HL-60/S4 (cell line): Measurements from ENCODE around the gene SFMBT2.
"Not testable (repeated sequence)": the region's sequence is repeated elsewhere in the genome, so short reads cannot be mapped to it uniquely, and the experiment has no call there.

ENCODE experiments used
- in situ Hi-C: fragments of 300-500 bp; cut with MboI; formaldehyde crosslinking; loops from 2 replicates; pipeline ENCODE4 v1.14.3; 2022; ENCODE audit warnings: low sequenced_read_pairs

SFMBT2 gene

GRCh38 chr10:7405637-7406036, 5.2 kb downstream of the SFMBT2 start:
- in situ Hi-C loops, result loop anchor here (10.0 kb wide), 1 partner anchor 281 kb away; no protein-coding TSS in a partner anchor

DNA sequence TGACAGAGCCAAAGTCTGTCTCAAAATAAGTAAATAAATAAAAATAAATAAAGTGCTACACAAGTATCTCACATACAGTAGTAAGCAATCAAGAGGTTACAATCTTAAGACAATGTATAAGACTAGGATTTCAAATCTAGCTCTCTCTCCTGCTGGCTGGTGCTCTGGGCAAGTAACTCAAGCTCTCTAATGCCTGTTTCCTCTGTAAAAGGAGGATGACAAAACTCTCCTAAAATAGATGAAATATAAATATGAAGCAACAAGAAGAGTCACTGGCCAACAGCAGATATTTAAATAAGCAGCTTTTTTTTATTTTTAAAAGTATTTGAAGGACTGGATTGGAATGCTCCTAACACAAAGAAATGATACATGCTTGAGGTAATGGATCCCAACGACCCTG, 7.2 kb downstream of the SFMBT2 start:
- in situ Hi-C loops, result loop anchor here (10.0 kb wide), 1 partner anchor 279 kb away; no protein-coding TSS in a partner anchor

- in situ Hi-C loops, result loop anchor here (10.0 kb wide), 1 partner anchor 277 kb away; no protein-coding TSS in a partner anchor
These were observed 9.1 kb downstream of the SFMBT2 start for GRCh38 chr10:7401782-7402181.

GRCh38 chr10:7401156-7401555, 9.7 kb downstream of the SFMBT2 start:
- in situ Hi-C loops, result loop anchor here (10.0 kb wide), 1 partner anchor 276 kb away; no protein-coding TSS in a partner anchor

DNA sequence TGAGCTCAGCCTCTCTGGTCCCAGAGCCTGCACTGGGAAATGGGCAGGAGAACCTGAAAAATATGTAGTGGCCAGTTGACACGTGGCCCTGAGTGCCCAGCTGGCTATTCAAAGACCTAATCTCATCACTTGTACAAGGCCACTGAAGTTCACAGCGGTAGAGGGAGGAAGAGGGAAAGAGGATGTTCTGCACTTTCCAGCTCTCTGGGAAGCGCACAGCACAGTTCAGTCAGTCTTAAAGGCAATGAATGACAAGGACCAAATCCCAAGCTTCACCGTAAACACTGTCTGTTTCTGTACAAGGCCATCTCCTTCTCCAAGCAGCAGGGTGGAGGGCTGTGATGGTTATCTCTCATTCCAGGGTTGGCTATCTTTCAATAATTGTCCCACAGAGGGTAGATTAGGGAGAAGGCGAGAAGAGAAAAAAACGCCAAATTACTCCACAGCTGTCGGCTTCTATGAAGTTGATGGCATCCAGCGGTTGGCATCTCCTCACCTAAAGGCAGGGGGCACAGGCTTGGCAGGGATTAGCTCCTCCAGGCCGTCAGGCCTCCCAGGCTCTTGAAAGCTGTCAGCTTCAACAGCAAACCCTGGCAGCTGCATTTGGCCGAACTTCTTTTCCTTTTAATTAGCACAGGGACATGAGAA, 10.6 kb downstream of the SFMBT2 start:
- in situ Hi-C loops, result loop anchor here (10.0 kb wide), 1 partner anchor 275 kb away; no protein-coding TSS in a partner anchor

GRCh38 chr10:7399533-7399932, 11.3 kb downstream of the SFMBT2 start:
- in situ Hi-C loops, result no loop called here

- in situ Hi-C loops, result no loop called here
These were observed 13.5 kb downstream of the SFMBT2 start for GRCh38 chr10:7397049-7398035.

GRCh38 chr10:7392301-7392700, 18.5 kb downstream of the SFMBT2 start:
- in situ Hi-C loops, result not testable (repeated sequence)

GRCh38 chr10:7391748-7392147, 19.1 kb downstream of the SFMBT2 start:
- in situ Hi-C loops, result no loop called here

- in situ Hi-C loops, result not testable (repeated sequence)
These were observed 20.1 kb downstream of the SFMBT2 start for GRCh38 chr10:7390689-7391110.

- in situ Hi-C loops, result no loop called here
These were observed 21.0 kb downstream of the SFMBT2 start for GRCh38 chr10:7389844-7390243.

DNA sequence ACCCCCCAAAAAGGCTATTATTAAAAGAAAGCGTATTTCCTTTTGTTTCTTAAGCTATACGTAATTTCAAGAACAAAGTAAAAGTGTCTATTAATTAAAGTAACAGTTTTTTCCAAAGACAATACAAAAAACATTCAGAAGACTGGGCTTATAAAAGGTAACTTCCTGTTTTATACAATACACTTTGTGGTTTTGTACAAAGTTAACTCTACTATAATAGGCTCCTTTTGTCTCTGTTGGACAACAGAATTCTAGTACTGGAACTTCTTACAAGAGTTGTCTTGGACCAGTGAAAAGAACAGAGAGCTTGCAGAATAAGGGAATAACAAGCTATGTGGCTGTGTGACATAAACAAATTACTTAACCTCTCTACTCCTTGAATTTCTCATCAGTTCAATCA, 21.5 kb downstream of the SFMBT2 start:
- in situ Hi-C loops, result no loop called here

GRCh38 chr10:7388602-7389001, 22.2 kb downstream of the SFMBT2 start:
- in situ Hi-C loops, result no loop called here

DNA sequence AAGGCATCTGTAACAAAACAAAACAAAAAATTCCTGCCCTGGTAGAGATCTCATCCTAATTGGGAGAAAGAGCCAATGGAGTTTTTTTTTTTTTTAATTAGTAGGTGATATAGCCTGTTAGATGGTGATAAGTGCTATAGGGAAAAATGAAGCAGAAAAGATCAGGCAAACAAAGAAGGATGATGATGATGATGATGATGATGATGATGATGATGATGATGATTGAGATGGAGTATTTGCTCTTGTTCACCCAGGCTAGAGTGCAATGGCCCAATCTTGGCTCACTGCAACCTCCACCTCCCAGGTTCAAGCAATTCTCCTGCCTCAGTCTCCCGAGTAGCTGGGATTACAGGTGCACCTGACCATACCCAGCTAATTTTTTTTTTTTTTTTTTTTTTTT, 22.7 kb downstream of the SFMBT2 start:
- in situ Hi-C loops, result not testable (repeated sequence)

GRCh38 chr10:7385114-7385513, 25.7 kb downstream of the SFMBT2 start:
- in situ Hi-C loops, result no loop called here

DNA sequence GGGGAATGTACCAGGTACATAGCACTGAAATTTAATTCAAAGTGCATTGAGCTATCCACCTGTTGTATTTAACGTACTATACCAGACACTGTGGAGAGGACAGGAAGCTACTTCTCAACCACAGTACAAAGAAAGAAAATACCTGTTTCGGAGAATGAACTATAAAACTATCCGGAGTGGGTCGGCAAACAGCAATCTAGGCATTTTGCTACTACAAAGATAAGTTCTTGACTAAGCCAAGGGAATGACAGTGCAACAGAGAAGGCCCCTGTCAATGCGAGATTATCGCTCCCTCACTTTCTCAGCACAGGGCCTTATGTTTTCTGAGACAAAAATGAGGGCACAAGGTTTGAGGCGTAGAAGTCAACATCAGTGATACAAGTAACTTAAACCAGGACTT, 27.4 kb downstream of the SFMBT2 start:
- in situ Hi-C loops, result no loop called here

- in situ Hi-C loops, result no loop called here
These were observed 30.1 kb downstream of the SFMBT2 start for GRCh38 chr10:7380704-7381241.

DNA sequence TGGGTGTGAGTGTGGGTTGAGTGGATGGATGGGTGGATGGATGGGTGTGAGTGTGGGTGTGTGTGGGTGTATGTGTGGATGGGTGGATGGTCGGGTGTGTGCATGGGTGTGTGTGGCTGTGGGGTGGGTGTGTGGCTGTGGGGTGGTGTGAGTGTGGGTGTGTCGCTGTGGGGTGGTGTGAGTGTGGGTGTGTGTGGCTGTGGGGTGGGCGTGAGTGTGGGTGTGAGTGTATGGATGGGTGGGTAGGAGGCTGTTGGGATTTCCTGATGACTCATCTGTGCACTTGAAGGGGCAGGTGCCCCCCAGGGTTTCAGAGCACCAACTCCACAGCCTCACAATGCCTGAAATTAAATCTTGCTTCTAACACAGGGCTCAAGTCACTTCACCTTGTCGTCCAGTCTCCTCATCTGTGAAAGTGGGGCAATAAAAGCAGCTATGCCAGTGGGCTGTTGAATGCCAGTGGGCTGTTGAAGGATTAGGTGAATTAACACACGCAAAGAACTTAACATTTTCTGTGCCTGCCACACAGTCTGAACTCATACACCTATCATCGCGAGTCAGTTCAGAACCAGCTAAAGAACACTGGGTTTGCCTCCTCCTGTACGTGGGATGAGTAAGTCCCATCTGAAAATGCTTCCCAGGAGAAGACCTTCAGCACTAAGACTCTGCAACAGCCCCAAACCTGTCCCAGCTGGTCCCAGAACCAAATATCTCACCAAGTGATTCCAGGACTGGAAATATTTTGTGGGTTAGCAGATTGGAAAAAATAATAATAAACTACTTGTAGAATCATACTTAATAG, 32.0 kb downstream of the SFMBT2 start:
- in situ Hi-C loops, result no loop called here

GRCh38 chr10:7377614-7378248, 33.1 kb downstream of the SFMBT2 start:
- in situ Hi-C loops, result no loop called here

DNA sequence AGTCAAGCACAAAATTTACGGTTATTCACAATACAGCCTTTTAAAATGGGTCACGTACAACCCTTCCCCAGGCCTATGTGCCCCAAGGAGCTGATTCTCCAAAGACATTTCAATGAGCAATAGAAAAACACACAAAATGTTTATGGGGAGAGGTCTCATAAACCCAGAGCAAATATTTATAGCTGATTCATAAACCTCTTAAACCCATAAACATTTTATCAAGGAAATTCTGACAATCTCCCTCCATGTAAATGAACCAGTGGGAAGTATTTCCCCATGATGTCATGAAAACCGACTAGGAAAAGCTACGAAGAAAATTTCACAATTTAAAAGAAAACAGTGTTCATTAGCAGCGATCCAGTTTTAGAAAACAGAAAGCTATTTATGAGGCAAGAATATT, 36.0 kb downstream of the SFMBT2 start:
- in situ Hi-C loops, result no loop called here
